Endometrial microvascular endothelial cells (primary cell): ENCODE data around the gene ZFYVE28. TPM values are rescaled to one million over a fixed set of nuclear protein-coding genes. Genes with fewer than 3 reads are reported as not detected.

Experiments used
- in situ Hi-C: cut with HindIII; loops from 2 replicates; pipeline ENCODE4 v1.10.0; 2017; ENCODE audit warnings: low sequenced_read_pairs, low pct_unique_long_range_greater_than_20kb; ENCODE audit errors: inconsistent ontology term
- total RNA-seq: library from RNA; depleted of rRNA; stranded (reverse); fragments of >200 nt; gene quantifications from one replicate; pipeline ENCODE4 v1.2.3, GENCODE V29; 2015; ENCODE audit errors: inconsistent ontology term

The ZFYVE28 gene
- total RNA-seq, 1 donor from 2014 or later, result 12.3 TPM

- in situ Hi-C loops, result no loop called here
These were observed 156.6 kb downstream of the ZFYVE28 start, which contains the start of gene MXD4 for GRCh38 chr4:2261853-2262144. Gene MXD4, minus strand, starts transcription at chr4:2262109. Its CDS starts 129 bp downstream, at chr4:2261980.

GRCh38 chr4:2261110-2261852, 157.2 kb downstream of the ZFYVE28 start:
- in situ Hi-C loops, result no loop called here

GRCh38 chr4:2260344-2261109, 157.9 kb downstream of the ZFYVE28 start:
- in situ Hi-C loops, result no loop called here

- in situ Hi-C loops, result no loop called here
These were observed 158.7 kb downstream of the ZFYVE28 start for GRCh38 chr4:2259541-2260343.

- in situ Hi-C loops, result no loop called here
These were observed 159.4 kb downstream of the ZFYVE28 start for GRCh38 chr4:2259036-2259540.

GRCh38 chr4:2258091-2259035, 160.1 kb downstream of the ZFYVE28 start:
- in situ Hi-C loops, result no loop called here

- in situ Hi-C loops, result no loop called here
These were observed 160.9 kb downstream of the ZFYVE28 start for GRCh38 chr4:2257361-2258081.

- in situ Hi-C loops, result no loop called here
These were observed 161.7 kb downstream of the ZFYVE28 start for GRCh38 chr4:2256781-2257191.

- in situ Hi-C loops, result no loop called here
These were observed 162.2 kb downstream of the ZFYVE28 start for GRCh38 chr4:2256156-2256731.

- in situ Hi-C loops, result no loop called here
These were observed 162.8 kb downstream of the ZFYVE28 start for GRCh38 chr4:2255501-2256155.

GRCh38 chr4:2254665-2255500, 163.6 kb downstream of the ZFYVE28 start:
- in situ Hi-C loops, result no loop called here

GRCh38 chr4:2253160-2254084, 165.0 kb downstream of the ZFYVE28 start:
- in situ Hi-C loops, result no loop called here

- in situ Hi-C loops, result no loop called here
These were observed 165.8 kb downstream of the ZFYVE28 start for GRCh38 chr4:2252530-2253091.

GRCh38 chr4:2251795-2252529, 166.5 kb downstream of the ZFYVE28 start:
- in situ Hi-C loops, result no loop called here
